Liver (tissue), 9 donors: ENCODE data around the gene TOMM70. TPM values are rescaled to one million over a fixed set of nuclear protein-coding genes. Genes with fewer than 3 reads are reported as not detected.

Experiments used
- DNase-seq: peaks from one replicate; pipeline ENCODE4 v3.0.0-alpha.2; 2017; ENCODE audit warnings: low spot score
- H3K27ac ChIP-seq, 2 donors: one replicate each; pipeline ENCODE4 v1.7.0; 2013; ENCODE audit warnings: inconsistent platforms in 2 of 2, low read length in 2 of 2, control low read depth in 1 of 2, low read depth in 1 of 2, mild to moderate bottlenecking in 1 of 2
- H3K27me3 ChIP-seq, 4 donors: one replicate each; pipeline versions ENCODE4 v1.6.1 to v1.7.0; 2013; ENCODE audit warnings: low read length in 3 of 4, inconsistent platforms in 1 of 4, mild to moderate bottlenecking in 1 of 4, moderate library complexity in 1 of 4; ENCODE audit not compliant: control insufficient read depth in 4 of 4, insufficient read depth in 4 of 4
- H3K36me3 ChIP-seq, 4 donors: one replicate each; pipeline versions ENCODE4 v1.6.1 to v1.7.0; 2013; ENCODE audit warnings: low read length in 3 of 4, mild to moderate bottlenecking in 3 of 4, low read depth in 1 of 4, moderate library complexity in 1 of 4; ENCODE audit not compliant: control insufficient read depth in 4 of 4, insufficient read depth in 3 of 4
- H3K4me1 ChIP-seq, 4 donors: one replicate each; pipeline versions ENCODE4 v1.6.1 to v1.7.0; 2013; ENCODE audit warnings: low read length in 3 of 4, mild to moderate bottlenecking in 3 of 4, moderate library complexity in 1 of 4; ENCODE audit not compliant: control insufficient read depth in 4 of 4, insufficient read depth in 4 of 4
- H3K4me3 ChIP-seq, 3 donors: one replicate each; pipeline versions ENCODE4 v1.6.1 to v1.7.0; 2013; ENCODE audit warnings: low read length in 3 of 3, control low read depth in 1 of 3, low read depth in 1 of 3, mild to moderate bottlenecking in 1 of 3
- H3K9ac ChIP-seq, 2 donors: one replicate each; pipeline ENCODE4 v1.7.0; 2013; ENCODE audit warnings: low read length in 2 of 2, mild to moderate bottlenecking in 2 of 2, moderate library complexity in 2 of 2, control low read depth in 1 of 2, low read depth in 1 of 2
- H3K9me3 ChIP-seq, 4 donors: one replicate each; pipeline versions ENCODE4 v1.6.1 to v1.7.0; 2013; ENCODE audit warnings: low read length in 3 of 4; ENCODE audit not compliant: control insufficient read depth in 4 of 4
- ATF3 ChIP-seq: IDR thresholded peaks from 2 replicates; pipeline ENCODE4 v1.6.1; 2016; ENCODE audit warnings: antibody characterized with exemption
- EGR1 ChIP-seq, 2 donors: IDR thresholded peaks; 2 replicates each; pipeline ENCODE4 v1.6.1; 2016 to 2018; ENCODE audit warnings: antibody characterized with exemption in 2 of 2, low read depth in 2 of 2
- FOXA1 ChIP-seq: IDR thresholded peaks from 2 replicates; pipeline ENCODE4 v1.6.1; 2016; ENCODE audit warnings: antibody characterized with exemption
- FOXA2 ChIP-seq: IDR thresholded peaks from 2 replicates; pipeline ENCODE4 v1.6.1; 2016; ENCODE audit warnings: antibody characterized with exemption
- HNF4A ChIP-seq, 2 donors: conservative IDR thresholded peaks; 2 replicates each; pipeline ENCODE4 v1.6.1; 2016; ENCODE audit warnings: antibody characterized with exemption in 2 of 2, mild to moderate bottlenecking in 2 of 2
- JUND ChIP-seq, 2 donors: IDR thresholded peaks; 2 replicates each; pipeline ENCODE4 v1.6.1; 2016; ENCODE audit warnings: antibody characterized with exemption in 2 of 2
- MAX ChIP-seq: IDR thresholded peaks from 2 replicates; pipeline ENCODE4 v1.6.1; 2016; ENCODE audit warnings: antibody characterized with exemption
- NR2F2 ChIP-seq: IDR thresholded peaks from 2 replicates; pipeline ENCODE4 v1.6.1; 2016; ENCODE audit warnings: antibody characterized with exemption
- REST ChIP-seq: IDR thresholded peaks from 2 replicates; pipeline ENCODE4 v1.6.1; 2016; ENCODE audit warnings: antibody characterized with exemption, mild to moderate bottlenecking
- YY1 ChIP-seq: IDR thresholded peaks from 2 replicates; pipeline ENCODE4 v1.6.1; 2016; ENCODE audit warnings: antibody characterized with exemption, mild to moderate bottlenecking
- ZBTB33 ChIP-seq: IDR thresholded peaks from 2 replicates; pipeline ENCODE4 v1.6.1; 2016; ENCODE audit warnings: antibody characterized with exemption
- WGBS: extraction: QIAGEN DNeasy Blood & Tissue Kit; methylation state at CpG from one replicate; pipeline ENCODE4 v1.1.7; 2013; 5-methylcytosine and 5-hydroxymethylcytosine counted together
- polyA plus RNA-seq, 2 donors: library from polyadenylated mRNA; stranded (reverse) in 1 of 2; unstranded in 1 of 2; fragments of 200-250 nt in 1 of 2; fragments of >200 nt in 1 of 2; fragmentation: Nextera tagmentation in 1 of 2; extraction: Ambion mirVana in 1 of 2; gene quantifications; one replicate each; pipeline versions ENCODE4 v1.2.1 to v1.2.3, GENCODE V29; 2013 to 2015
- total RNA-seq, 2 donors: library from RNA; depleted of rRNA; stranded (reverse); fragments of >200 nt; gene quantifications; one replicate each; pipeline ENCODE4 v1.2.3, GENCODE V29; 2014
- donor health status: healthy.
- donor health status: healthy.
- donor health status: healthy.
- donor health status: healthy.
- donor health status: healthy.

Gene TOMM70
- total and polyA plus RNA-seq, 4 donors, result 16.7 to 55.8 (median 32.6) TPM

GRCh38 chr3:100364421-100364820 is 36.5 kb downstream of the TOMM70 start:
- Histone ChIP-seq H3K9me3 (peaks cover 0 to 2% (median 0%) of the 10 kb centered on the region in 4 donors), H3K9ac (no peak overlapping the region), H3K27ac (no peak overlapping the region), H3K36me3 (peaks cover 4 to 33% (median 24%) of the 10 kb centered on the region in 4 donors), H3K4me3 (no peak overlapping the region), H3K27me3 (no peaks in the 10 kb centered on the region), H3K4me1 (peaks cover 0 to 36% (median 12%) of the 10 kb centered on the region in 4 donors)
- no peak for DNase-seq
- TF ChIP-seq HNF4A (conservative IDR thresholded peaks at IDR 0.05) (no peak), JUND (IDR thresholded peaks at IDR 0.05) (no peak), EGR1 (IDR thresholded peaks at IDR 0.05; ENCODE audit: low read depth in 2 of 2) (no peak)
- 93% methylated on average over 3 of the region's 3 CpGs for WGBS

GRCh38 chr3:100361897-100362296 is 39.0 kb downstream of the TOMM70 start:
- no peak overlapping the region for H3K9ac ChIP-seq
- 32% methylated on average over 1 of the region's 1 CpG for WGBS
- no peaks in the 10 kb centered on the region for H3K27me3 ChIP-seq
- no peak overlapping the region for H3K27ac ChIP-seq
- peaks cover 3 to 42% (median 28%) of the 10 kb centered on the region in 4 donors for H3K4me1 ChIP-seq
- no peak overlapping the region for H3K4me3 ChIP-seq
- peaks cover 3 to 25% (median 15%) of the 10 kb centered on the region in 4 donors for H3K36me3 ChIP-seq
- DNase-seq, result no peak
- TF ChIP-seq ATF3, result no peak
- peaks cover 0 to 2% (median 0%) of the 10 kb centered on the region in 4 donors for H3K9me3 ChIP-seq

GRCh38 chr3:100360757-100361496 is 40.0 kb downstream of the TOMM70 start:
- Histone ChIP-seq H3K9me3 (peaks cover 0 to 2% (median 0%) of the 10 kb centered on the region in 4 donors), H3K36me3 (peaks cover 2 to 27% (median 13%) of the 10 kb centered on the region in 4 donors), H3K9ac (no peak overlapping the region)

More at GRCh38 chr3:100360757-100361496, 40.0 kb downstream of the TOMM70 start:
- 57% methylated on average over 4 of the region's 4 CpGs for WGBS
- DNase-seq, result no peak
- H3K4me1 ChIP-seq, result peaks cover 3 to 42% (median 28%) of the 10 kb centered on the region in 4 donors
- no peak overlapping the region for H3K27ac ChIP-seq
- TF ChIP-seq ZBTB33 (no peak), NR2F2 (no peak), YY1 (no peak), EGR1 (IDR thresholded peaks at IDR 0.05; ENCODE audit: low read depth in 2 of 2) (no peak), HNF4A (conservative IDR thresholded peaks at IDR 0.05) (no peak), FOXA1 (no peak), FOXA2 (no peak), MAX (no peak), REST (no peak)
- no peaks in the 10 kb centered on the region for H3K27me3 ChIP-seq
- no peak overlapping the region for H3K4me3 ChIP-seq
